Heart left ventricle (tissue), 13 donors: ENCODE measurements around the gene ATP9B.

ENCODE experiments used
- POLR2A ChIP-seq, 2 donors: fragments of 450-650 bp; IDR thresholded peaks; one replicate each; pipeline ENCODE4 v1.6.1; 2017; ENCODE audit warnings: antibody characterized with exemption in 2 of 2, mild to moderate bottlenecking in 2 of 2, moderate library complexity in 2 of 2
- TF ChIP-seq, protein P1 (sequence below), 12 donors: fragments of 200-600 bp; sonication (generic) in 4 of 12; IDR thresholded peaks; one replicate each; pipeline versions ENCODE4 v1.5.0 to v1.8.0; 2018 to 2022; ENCODE audit warnings: antibody characterized with exemption in 12 of 12, mild to moderate bottlenecking in 5 of 12
- donor health status: ischemic (EF 13 %, LVEDD 7.1; RV severe dilation, severe dysfunction).
- donor health status: DM: no; HTN: yes; CAD: no.
- donor health status: DM: no; HTN: no; CAD: no.
- donor health status: ischemic (EF 25% LVEDD 6.9; RV normal size, moderate dysfunction).
- donor health status: ischemic (EF 25% LVEDD 5.7; RV mildly dilated, moderate dysfunction).
- donor health status: ischemic (EF 35%, LVEDD 5.7; RV mildly dilated, moderate dysfunction).
- donor health status: nonischemic (EF 11% LVEDD 7.7; RV severe dilation, severe dysfunction).
- donor health status: DM: yes; HTN: yes; CAD: no.
- donor health status: PGD.
- donor health status: ischemic (EF 29% LVEDD 5.4; RV normal size, mild dysfunction).
- donor health status: nonischemic (EF 23%, LVEDD 6.1; RV moderate dilation, normal function).

DNA sequence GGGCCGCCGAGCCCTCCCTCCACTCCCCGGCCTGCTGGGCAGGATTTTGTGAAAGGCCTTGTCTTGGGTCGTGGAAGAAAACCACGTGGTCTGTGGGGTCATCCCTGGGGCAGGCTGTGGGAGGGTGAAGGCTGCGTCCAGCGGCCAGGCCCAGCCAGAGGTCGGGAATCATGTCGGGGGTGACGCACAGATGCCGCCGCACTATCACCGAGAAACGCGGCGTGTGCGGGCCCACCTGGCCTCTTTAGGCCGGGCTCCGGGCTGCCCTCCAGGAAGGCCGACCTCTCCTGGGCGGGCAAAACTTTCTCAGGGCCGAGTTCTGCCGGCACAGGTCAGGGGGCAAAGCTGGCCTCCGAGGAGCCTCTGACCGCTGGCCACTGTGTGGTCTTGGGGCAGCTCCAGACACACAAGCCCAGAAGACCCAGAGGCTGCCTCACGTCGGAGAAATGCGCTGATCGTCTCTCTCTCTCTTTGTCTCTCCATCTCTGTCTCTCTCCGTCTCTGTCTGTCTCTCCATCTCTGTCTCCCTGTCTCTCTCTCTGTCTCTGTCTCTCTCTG lies 354.9 kb downstream of the ATP9B start:
- TF ChIP-seq, protein P1, sequence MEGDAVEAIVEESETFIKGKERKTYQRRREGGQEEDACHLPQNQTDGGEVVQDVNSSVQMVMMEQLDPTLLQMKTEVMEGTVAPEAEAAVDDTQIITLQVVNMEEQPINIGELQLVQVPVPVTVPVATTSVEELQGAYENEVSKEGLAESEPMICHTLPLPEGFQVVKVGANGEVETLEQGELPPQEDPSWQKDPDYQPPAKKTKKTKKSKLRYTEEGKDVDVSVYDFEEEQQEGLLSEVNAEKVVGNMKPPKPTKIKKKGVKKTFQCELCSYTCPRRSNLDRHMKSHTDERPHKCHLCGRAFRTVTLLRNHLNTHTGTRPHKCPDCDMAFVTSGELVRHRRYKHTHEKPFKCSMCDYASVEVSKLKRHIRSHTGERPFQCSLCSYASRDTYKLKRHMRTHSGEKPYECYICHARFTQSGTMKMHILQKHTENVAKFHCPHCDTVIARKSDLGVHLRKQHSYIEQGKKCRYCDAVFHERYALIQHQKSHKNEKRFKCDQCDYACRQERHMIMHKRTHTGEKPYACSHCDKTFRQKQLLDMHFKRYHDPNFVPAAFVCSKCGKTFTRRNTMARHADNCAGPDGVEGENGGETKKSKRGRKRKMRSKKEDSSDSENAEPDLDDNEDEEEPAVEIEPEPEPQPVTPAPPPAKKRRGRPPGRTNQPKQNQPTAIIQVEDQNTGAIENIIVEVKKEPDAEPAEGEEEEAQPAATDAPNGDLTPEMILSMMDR (IDR thresholded peaks at IDR 0.05), result no peak
- no peak for TF ChIP-seq POLR2A (IDR thresholded peaks at IDR 0.05)
